Effector CD8-positive, alpha-beta T cell (primary cell): ENCODE measurements around the gene ERFL.

ENCODE experiments used
- DNase-seq: peaks from one replicate; lab custom pipeline; 2025; lab: John Stamatoyannopoulos, UW
- total RNA-seq, 4 experiments: gene quantifications; one replicate each; lab custom pipeline; 2026; lab: John Stamatoyannopoulos, UW

ERFL gene
- total RNA-seq = 3.3 to 38.9 (median 26.9) reads per million in 4 experiments

DNA sequence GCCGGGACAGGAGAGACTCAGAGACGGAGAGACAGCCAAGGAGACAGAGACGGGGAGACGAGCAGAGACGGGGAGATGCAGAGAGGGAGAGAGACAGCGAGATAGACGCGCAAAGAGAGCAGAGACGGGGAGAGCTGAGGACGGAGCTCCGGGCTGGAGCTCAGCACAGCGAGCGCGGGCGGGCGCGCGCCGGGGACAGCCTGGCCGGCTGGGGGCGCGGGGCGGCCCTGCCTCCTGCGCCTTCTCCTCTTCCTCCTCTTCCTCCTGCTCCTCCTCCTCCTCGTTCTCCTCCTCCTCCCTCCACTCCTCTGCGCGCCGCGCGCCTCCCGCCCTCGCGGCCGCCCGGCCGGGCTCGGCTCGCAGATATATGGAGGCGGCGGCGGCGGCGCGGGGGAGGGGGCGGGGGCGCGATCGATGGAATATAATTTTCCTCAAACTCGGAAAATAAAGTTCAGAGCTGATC, at the start of gene ERFL:
TSS of gene ERFL (minus strand) at position 229 of the 463 bp plus-strand sequence. CDS start 15,530 bp downstream, outside the sequence.
- DNase-seq = no peak

DNA sequence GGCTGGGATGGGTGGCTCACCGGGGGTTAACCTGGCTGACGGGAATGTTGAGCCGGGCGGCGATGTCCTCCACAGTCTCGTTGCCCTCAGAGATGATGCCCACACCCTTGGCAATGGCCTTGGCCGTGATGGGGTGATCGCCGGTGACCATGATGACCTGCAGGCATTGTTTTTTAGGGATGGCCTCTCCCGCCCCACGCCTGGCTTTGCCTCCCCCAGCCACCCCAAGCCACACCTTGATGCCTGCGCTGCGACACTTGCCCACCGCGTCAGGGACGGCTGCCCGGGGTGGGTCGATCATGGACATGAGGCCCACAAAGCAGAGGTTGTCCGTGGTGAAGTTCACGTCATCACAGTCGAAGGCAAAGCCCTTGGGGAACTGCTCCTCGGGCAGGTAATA, 49.7 kb upstream of the ERFL start:
- no peak for DNase-seq

- DNase-seq = no peak
Observed at GRCh38 chr19:41974652-41975051, 46.4 kb upstream of the ERFL start.

DNA sequence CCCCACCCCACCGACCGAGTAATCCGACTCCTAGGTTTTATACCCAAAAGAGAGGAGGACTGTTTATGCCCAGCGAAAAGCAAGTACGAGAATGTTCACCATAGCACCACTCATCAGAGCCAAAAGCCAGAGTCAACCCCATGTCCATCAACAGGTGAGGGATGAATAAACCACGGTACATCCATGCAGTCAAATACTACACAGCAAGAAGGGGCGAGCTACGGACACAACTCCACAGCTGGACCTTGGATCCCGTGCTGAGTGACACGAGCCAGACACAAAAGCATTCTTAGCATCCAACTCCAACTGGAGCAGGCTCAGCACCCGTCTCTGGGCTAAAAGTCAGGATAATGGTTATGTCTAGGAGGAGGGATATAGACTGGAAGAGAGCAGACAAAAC, 43.1 kb upstream of the ERFL start:
- no peak for DNase-seq

- no peak for DNase-seq
Observed at GRCh38 chr19:41969772-41970458, 41.7 kb upstream of the ERFL start.

- no peak for DNase-seq
Observed at GRCh38 chr19:41968751-41969595, 40.7 kb upstream of the ERFL start.

- DNase-seq = no peak
Observed at GRCh38 chr19:41967054-41967783, 39.0 kb upstream of the ERFL start.

DNA sequence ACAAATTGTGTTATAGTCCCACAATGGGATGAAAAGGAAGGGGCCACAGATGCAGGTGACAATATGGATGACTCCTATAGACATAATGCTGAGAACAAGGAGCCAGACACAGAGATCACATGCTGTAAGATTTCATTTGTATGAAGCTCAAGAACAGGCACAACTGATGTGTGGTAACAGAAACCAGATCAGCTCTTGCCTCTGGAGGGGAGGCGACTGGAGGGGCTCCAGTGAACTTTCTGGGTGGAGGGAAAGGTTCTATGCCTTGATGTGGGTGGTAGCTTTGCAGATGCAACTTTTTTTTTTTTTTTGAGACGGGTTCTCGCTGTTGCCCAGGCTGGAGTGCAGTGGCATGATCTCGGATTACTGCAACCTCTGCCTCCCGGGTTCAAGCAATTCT, 36.9 kb upstream of the ERFL start:
- no peak for DNase-seq

DNA sequence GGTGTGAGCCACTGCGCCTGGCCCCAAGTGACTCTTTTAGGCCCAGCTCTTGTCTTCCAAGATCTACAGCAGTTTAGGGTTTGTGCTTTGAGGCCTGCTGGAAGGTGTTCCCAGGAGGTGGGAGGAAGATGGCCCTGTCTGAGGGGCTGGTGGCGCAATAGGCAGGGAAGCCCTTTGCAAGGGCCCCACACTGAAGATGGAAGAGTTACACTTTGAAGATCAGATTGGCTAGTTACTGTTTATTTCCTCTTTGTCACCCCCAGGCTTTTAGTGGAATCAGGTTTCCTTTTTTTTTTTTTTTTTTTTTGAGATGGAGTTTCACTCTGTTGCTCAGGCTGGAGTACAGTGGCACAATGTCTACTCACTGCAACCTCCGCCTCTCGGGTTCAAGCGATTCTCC, 32.7 kb upstream of the ERFL start:
- no peak for DNase-seq

GRCh38 chr19:41959056-41960053, 31.1 kb upstream of the ERFL start, which contains the start of gene RABAC1:
RABAC1 (minus strand) TSS chr19:41959321; CDS start chr19:41959292, 29 bp downstream.
- peak; percentile 78 for DNase-seq

- peak; percentile 71 for DNase-seq
Observed at GRCh38 chr19:41958367-41959055, 30.3 kb upstream of the ERFL start.

DNA sequence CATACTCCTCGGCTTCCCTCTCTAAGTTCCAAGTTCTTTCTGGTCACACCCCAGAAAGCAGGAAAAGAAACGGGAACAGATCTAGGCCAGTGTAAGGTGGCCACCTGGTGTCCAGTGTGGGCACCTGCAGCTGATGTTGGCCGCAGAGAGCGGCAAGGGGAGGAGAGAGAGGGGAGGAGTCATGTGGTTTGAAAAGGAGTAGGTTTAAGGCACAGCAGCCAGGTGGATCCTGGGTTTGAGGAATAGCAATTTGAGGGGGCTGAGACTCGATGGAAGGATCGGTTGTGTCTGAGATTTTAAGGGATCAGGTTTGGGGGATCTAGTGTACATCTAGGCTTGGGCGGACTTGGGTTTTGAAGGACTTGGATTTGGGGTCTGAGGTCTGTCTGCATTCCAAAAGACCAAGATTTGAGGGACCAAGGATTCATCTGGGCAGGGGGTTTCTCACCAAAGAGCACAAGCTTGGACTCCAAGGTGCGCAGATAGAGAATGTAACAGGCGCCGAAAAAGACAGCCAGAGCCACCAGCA, 29.7 kb upstream of the ERFL start:
- DNase-seq = no peak

GRCh38 chr19:41957161-41957837, 29.1 kb upstream of the ERFL start:
- no peak for DNase-seq

DNA sequence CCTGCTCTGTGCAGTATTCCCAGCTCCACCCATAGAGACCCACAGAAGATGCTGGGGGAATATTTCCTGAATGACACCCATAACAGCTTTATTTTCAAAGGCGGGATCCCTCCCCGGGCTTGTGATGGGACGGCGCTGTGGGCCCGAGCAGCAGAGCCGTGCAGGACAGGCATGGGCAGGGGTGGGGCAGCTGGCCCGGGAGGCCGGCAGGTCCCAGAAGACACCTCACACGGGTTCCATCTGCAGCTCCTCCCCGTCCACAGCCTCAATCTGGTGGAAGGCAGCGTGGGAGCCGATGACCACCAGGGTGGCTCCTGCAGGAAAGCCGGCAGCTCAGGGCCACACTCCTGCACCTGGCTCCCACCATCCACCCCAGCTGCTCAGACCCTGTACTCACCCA, 28.4 kb upstream of the ERFL start:
- DNase-seq = no peak

- DNase-seq = no peak
Observed at GRCh38 chr19:41955521-41955920, 27.3 kb upstream of the ERFL start.

- DNase-seq = peak; percentile 86
Observed at GRCh38 chr19:41951686-41952172, 23.5 kb upstream of the ERFL start.

DNA sequence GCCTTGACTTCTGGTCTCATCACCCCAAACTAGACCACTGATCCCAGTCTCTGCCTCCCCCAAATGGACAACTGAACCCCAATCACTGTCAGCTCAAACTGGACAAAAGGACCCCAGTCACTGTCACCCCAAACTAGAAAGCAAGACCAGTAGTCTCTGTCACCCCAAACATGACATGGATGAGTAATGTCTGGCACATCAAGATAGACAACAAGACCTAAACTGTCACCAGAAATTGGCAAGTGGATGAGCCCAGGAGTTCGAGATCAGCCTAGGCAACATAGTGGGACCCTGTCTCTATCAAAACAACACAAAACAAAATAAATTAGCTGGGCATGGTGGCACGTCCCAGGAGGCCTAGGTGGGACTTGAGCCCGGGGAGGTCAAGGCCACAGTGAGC, 18.8 kb upstream of the ERFL start:
- no peak for DNase-seq

DNA sequence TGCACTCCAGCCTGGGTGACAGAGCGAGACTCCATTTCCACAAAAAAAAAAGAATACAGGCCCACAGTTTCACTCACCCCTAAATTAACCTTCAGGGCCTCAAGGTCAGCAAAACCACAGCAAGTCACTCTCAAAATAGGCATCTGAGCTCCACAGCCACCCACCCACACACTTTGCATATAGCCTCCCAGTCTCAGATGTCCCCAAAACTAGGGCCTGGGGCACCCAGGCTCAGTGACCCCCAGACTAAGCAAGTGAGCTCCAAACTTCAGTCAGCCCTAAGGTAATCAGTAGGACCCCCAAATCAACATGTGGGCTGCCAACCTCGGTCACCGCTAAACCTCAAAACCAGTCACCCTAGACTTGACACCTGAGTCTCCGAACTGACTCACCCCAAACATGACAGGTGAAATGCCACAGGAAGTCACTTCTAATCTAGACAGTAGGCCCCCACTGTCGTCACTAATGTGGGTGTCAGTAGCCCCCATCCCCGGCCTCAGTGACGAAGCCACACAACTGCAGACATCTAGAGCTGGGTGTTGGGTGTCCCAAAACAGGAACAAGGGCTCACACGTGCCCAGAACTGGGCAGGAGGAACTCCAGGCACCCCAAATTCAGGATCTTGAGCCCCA, 17.0 kb upstream of the ERFL start:
- peak; percentile 70 for DNase-seq

- DNase-seq = no peak
Observed at GRCh38 chr19:41944336-41944735, 16.1 kb upstream of the ERFL start.
